Measurements from ENCODE around the gene PSORS1C2.

The PSORS1C2 gene

GRCh38 chr6:31158863-31159855 is 20.3 kb upstream of the PSORS1C2 start:
- TF ChIP-seq SPI1 (IDR thresholded peaks at IDR 0.05; ENCODE audit: low read depth, low read length) (no peak), POLR2A (IDR thresholded peaks at IDR 0.05; ENCODE audit: low read depth, low read length) (peak; percentile 31; the same call in 1 of the 2 replicates)
- DNase-seq (ENCODE audit: insufficient read length, low spot score) = no peak
- peak; percentile 20 for FAIRE-seq

DNA sequence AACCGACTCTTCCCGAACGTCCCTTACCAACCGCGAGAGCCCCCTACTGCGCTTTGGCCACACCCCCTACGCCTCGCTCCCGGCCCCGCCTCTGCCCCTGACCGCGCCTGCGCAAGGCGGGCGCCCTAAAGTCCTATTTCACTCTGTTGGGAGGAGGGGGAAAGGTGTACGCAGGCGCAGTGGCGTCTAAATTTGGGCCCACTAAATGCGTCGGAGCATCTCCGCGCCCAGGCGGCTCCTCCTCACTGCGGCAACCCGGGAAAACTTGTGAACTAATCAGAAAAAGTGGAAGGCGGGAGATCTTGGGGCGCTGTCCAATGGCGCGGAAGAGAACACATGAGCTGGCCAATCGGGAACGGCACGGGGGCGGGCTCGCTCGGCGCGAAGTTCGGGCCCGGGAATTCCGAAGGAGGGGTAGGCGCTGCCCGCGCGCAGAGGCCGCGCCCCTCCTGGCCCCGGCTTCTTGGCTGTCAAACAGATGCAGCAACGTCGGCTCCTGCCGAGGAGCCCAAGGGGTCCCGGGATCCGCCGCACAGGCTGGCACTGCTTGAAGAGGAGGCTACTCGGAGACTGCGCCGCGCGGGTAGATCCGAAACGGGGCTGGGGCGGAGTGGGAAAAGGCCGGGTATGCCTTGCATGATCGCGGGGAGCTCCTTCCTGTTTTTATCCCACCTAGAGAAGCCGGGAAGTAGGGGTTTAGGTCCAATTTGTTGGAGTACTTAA is 19.4 kb upstream of the PSORS1C2 start, which contains the start of gene TCF19:
Gene TCF19, plus strand, starts transcription at position 450 of the 723 bp plus-strand sequence. CDS start 881 bp downstream, outside the sequence.
- TF ChIP-seq POLR2AphosphoS5 (IDR thresholded peaks at IDR 0.05; ENCODE audit: low read depth, low read length) (peak; percentile 57; the same call in 1 of the 2 replicates), SPI1 (IDR thresholded peaks at IDR 0.05; ENCODE audit: low read depth, low read length) (0 out of 2 replicates have a peak, but pooled peaks have one; percentile 7), TAF1 (IDR thresholded peaks at IDR 0.05; ENCODE audit: low read depth, low read length) (0 out of 2 replicates have a peak, but pooled peaks have one; percentile 38), PAX5 (IDR thresholded peaks at IDR 0.05; ENCODE audit: insufficient read depth, low read length, severe bottlenecking) (no peak), POU2F2 (IDR thresholded peaks at IDR 0.05; ENCODE audit: low read depth, low read length) (no peak; the same call in 1 of the 2 replicates)
- peak; percentile 99 for DNase-seq (ENCODE audit: insufficient read length, low spot score)
- peak; percentile 98 for FAIRE-seq

DNA sequence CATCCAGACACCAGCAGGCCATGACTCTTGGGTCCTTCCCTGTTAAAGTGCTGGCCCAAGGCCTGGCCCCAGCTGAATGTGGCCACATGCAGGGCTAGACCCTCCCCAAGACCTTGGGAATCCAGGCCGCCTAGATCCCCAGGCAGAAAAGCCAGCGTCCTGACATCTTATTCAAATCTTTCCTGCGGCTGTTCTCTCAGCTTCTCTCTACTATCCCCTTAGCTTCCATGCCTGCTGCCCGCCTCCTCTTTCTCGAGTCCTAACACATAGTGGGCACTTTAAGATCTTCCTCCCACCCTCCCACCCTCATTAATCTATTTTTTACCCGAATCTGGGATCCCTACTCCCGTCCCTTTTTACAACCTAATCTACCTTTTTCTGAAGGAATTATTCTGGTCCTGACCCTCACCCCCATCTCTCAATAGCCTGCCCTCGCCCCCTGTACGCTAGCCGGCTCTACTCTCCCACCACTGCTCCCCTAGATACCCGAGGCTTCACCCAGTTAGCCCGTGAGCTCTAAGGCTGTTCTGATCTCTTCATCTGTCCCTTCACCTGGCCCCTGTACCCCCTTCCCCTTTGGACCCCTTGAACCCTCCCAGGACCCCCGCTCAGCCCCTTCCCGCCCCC is 18.8 kb upstream of the PSORS1C2 start, which contains the start of gene CCHCR1:
Gene CCHCR1, minus strand, starts transcription at position 290 of the 627 bp plus-strand sequence. Its CDS starts 202 bp downstream, at position 88.
- TF ChIP-seq PAX5 (IDR thresholded peaks at IDR 0.05; ENCODE audit: insufficient read depth, low read length, severe bottlenecking) (no peak), POU2F2 (IDR thresholded peaks at IDR 0.05; ENCODE audit: low read depth, low read length) (no peak), SPI1 (IDR thresholded peaks at IDR 0.05; ENCODE audit: low read depth, low read length) (no peak), POLR2AphosphoS5 (IDR thresholded peaks at IDR 0.05; ENCODE audit: low read depth, low read length) (no peak), POLR2A (IDR thresholded peaks at IDR 0.05; ENCODE audit: low read depth, low read length) (no peak), TAF1 (IDR thresholded peaks at IDR 0.05; ENCODE audit: low read depth, low read length) (no peak)
- FAIRE-seq (no peak), DNase-seq (ENCODE audit: insufficient read length, low spot score) (no peak)

DNA sequence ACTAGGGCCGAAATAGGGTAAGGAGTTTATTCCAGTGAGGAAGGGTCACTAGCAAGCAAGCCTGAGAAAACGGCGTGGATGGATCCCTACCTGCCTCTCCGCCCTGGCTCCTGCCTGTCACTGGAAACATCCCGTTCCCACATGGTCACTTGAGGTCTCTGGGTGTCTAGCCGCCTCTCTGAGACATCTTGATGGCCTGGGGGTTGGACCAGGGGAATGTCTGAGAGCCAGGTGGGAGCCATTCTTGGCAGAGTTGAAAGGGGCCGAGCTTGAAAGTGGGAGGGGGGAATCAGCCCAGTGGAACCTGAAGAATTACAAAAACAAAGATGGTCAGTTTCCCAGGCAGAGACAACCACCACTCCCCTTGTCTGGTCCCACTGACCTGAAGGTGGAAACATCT is 17.8 kb upstream of the PSORS1C2 start:
- TF ChIP-seq POLR2AphosphoS5 (IDR thresholded peaks at IDR 0.05; ENCODE audit: low read depth, low read length) (no peak), TAF1 (IDR thresholded peaks at IDR 0.05; ENCODE audit: low read depth, low read length) (no peak), SPI1 (IDR thresholded peaks at IDR 0.05; ENCODE audit: low read depth, low read length) (no peak), PAX5 (IDR thresholded peaks at IDR 0.05; ENCODE audit: insufficient read depth, low read length, severe bottlenecking) (no peak), POU2F2 (IDR thresholded peaks at IDR 0.05; ENCODE audit: low read depth, low read length) (no peak), POLR2A (IDR thresholded peaks at IDR 0.05; ENCODE audit: low read depth, low read length) (no peak)
- no peak for DNase-seq (ENCODE audit: insufficient read length, low spot score)
- FAIRE-seq = no peak

- DNase-seq (ENCODE audit: insufficient read length, low spot score) (no peak), FAIRE-seq (no peak)
- TF ChIP-seq PAX5 (IDR thresholded peaks at IDR 0.05; ENCODE audit: insufficient read depth, low read length, severe bottlenecking) (no peak), POLR2A (IDR thresholded peaks at IDR 0.05; ENCODE audit: low read depth, low read length) (no peak)
These were observed 15.6 kb upstream of the PSORS1C2 start for GRCh38 chr6:31154436-31154835.

DNA sequence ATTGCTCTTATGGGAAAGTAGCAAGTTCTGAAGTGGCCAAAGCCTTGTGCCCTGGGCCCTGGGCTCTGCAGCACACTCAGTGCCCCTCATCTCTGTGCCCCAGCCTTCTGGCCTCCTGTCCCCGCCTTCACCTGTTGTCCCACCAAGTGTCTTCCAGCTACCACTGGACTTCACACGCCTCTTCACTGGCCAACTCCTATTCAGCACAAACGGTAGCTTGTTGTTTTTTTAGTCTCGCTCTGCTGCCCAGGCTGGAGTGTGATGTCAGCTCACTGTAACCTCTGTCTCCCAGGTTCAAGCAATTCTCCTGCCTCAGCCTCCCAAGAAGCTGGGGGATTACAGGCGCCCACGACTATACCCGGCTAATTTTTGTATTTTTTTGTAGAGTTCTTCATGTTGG is 13.9 kb upstream of the PSORS1C2 start:
- no peak for TF ChIP-seq SPI1 (IDR thresholded peaks at IDR 0.05; ENCODE audit: low read depth, low read length)
- no peak for TF ChIP-seq POLR2AphosphoS5 (IDR thresholded peaks at IDR 0.05; ENCODE audit: low read depth, low read length)
- TF ChIP-seq PAX5 (IDR thresholded peaks at IDR 0.05; ENCODE audit: insufficient read depth, low read length, severe bottlenecking) = no peak
- TF ChIP-seq TAF1 (IDR thresholded peaks at IDR 0.05; ENCODE audit: low read depth, low read length) = no peak
- TF ChIP-seq POLR2A (IDR thresholded peaks at IDR 0.05; ENCODE audit: low read depth, low read length) = no peak
- TF ChIP-seq POU2F2 (IDR thresholded peaks at IDR 0.05; ENCODE audit: low read depth, low read length) = no peak
- FAIRE-seq (no peak), DNase-seq (ENCODE audit: insufficient read length, low spot score) (no peak)

DNA sequence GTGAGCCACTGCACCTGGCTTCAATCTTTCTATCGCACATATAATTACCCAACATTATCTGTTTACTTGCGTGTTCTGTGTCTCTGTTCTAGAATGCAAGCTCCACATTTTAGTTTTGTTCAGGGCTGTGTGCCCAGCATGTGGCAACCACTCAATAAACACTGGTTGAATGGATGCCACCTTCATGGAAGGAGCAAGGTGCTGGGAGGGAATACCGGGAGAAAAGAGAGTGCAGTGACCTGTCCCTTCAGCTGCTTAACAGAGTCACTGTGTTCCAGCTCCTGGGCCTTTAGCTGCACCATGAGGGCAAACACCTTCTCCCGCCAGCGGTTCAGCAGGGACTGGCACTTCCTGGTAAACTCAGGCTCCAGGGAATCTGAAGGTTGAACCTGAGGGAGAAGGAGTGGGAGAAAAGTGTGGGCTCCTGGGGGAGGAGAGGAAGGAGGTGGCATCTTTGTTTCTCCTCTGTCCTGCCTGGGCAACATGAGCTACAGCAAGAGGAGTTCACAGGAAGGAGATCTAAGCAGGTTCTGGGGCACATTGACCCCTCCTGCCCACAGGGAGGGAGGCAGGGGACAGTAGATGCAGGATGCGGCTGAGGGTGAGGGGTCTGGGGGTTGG is 11.1 kb upstream of the PSORS1C2 start:
- no peak for FAIRE-seq
- TF ChIP-seq POLR2AphosphoS5 (IDR thresholded peaks at IDR 0.05; ENCODE audit: low read depth, low read length) = no peak
- no peak for TF ChIP-seq POLR2A (IDR thresholded peaks at IDR 0.05; ENCODE audit: low read depth, low read length)
- TF ChIP-seq TAF1 (IDR thresholded peaks at IDR 0.05; ENCODE audit: low read depth, low read length) = no peak
- no peak for TF ChIP-seq SPI1 (IDR thresholded peaks at IDR 0.05; ENCODE audit: low read depth, low read length)
- no peak for TF ChIP-seq POU2F2 (IDR thresholded peaks at IDR 0.05; ENCODE audit: low read depth, low read length)
- TF ChIP-seq PAX5 (IDR thresholded peaks at IDR 0.05; ENCODE audit: insufficient read depth, low read length, severe bottlenecking) = no peak

DNA sequence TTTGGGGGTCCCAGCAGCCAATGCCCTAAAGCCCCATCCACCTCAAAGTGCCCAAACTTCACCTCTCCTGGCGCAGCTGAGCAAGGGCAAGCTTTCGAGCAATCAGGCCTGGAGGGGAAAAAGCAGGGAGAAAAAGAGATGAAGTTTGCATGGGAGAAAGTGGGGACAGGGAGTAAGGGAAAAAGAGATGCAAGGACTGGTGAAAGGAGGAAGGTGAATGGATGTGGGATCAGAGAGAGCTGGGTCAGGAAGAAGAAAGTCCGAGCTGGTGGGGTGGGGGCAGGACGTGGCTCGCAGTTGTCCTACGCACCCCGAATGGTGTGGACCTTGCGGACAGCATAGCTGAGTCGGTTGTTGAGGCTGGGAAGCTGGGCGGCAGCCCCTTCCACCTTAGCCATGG is 6.5 kb upstream of the PSORS1C2 start:
- FAIRE-seq (no peak), DNase-seq (ENCODE audit: insufficient read length, low spot score) (no peak)
- TF ChIP-seq POU2F2 (IDR thresholded peaks at IDR 0.05; ENCODE audit: low read depth, low read length) (no peak), SPI1 (IDR thresholded peaks at IDR 0.05; ENCODE audit: low read depth, low read length) (no peak), PAX5 (IDR thresholded peaks at IDR 0.05; ENCODE audit: insufficient read depth, low read length, severe bottlenecking) (no peak), POLR2A (IDR thresholded peaks at IDR 0.05; ENCODE audit: low read depth, low read length) (no peak), TAF1 (IDR thresholded peaks at IDR 0.05; ENCODE audit: low read depth, low read length) (no peak), POLR2AphosphoS5 (IDR thresholded peaks at IDR 0.05; ENCODE audit: low read depth, low read length) (no peak)

More for the DNA sequence above, 11.1 kb upstream of the PSORS1C2 start:
- no peak for DNase-seq (ENCODE audit: insufficient read length, low spot score)
